AG09319 (cell line): ENCODE measurements around the gene VAV2.
"Not testable (repeated sequence)": the region's sequence is repeated elsewhere in the genome, so short reads cannot be mapped to it uniquely, and the experiment has no call there.

Experiments used
- DNase-seq: peaks from one replicate; pipeline ENCODE4 v3.0.0-alpha.2; 2010; ENCODE audit warnings: low read depth; ENCODE audit errors: extremely low read depth
- TF ChIP-seq, protein P1 (sequence below): IDR thresholded peaks from 2 replicates; pipeline ENCODE4 v1.5.1; 2011; ENCODE audit warnings: low read depth, mild to moderate bottlenecking, inconsistent platforms, low read length, moderate library complexity

Gene VAV2

DNA sequence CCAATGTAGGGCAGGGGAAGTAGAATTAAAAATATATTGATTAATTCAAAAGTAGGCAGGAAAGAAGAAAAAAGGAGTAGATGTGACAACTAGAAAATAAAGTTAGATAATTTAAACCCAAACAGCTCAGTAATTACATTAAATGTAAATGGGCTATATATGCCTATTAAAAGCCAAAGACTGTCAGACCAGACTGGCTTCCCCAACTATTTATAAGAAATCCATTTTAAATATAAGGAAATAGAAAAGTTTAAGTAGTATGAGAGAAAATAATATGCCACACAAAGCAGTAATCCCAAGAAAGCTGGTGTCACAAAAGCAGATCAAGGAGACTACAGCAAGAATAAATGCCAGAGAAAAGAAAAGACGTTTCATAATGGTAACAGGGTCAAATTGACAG, 225.1 kb downstream of the VAV2 start:
- TF ChIP-seq, protein P1, sequence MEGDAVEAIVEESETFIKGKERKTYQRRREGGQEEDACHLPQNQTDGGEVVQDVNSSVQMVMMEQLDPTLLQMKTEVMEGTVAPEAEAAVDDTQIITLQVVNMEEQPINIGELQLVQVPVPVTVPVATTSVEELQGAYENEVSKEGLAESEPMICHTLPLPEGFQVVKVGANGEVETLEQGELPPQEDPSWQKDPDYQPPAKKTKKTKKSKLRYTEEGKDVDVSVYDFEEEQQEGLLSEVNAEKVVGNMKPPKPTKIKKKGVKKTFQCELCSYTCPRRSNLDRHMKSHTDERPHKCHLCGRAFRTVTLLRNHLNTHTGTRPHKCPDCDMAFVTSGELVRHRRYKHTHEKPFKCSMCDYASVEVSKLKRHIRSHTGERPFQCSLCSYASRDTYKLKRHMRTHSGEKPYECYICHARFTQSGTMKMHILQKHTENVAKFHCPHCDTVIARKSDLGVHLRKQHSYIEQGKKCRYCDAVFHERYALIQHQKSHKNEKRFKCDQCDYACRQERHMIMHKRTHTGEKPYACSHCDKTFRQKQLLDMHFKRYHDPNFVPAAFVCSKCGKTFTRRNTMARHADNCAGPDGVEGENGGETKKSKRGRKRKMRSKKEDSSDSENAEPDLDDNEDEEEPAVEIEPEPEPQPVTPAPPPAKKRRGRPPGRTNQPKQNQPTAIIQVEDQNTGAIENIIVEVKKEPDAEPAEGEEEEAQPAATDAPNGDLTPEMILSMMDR: no peak
- no peak for DNase-seq

DNA sequence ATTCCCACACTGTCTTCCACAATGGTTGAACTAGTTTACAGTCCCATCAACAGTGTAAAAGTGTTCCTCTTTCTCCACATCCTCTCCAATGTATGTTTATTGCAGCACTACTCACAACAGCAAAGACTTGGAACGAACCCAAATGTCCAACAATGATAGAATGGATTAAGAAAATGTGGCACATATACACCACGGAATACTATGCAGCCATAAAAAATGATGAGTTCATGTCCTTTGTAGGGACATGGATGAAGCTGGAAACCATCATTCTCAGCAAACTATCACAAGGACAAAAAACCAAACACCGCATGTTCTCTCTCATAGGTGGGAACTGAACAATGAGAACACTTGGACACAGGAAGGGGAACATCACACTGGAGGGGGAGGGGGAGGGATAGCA, 225.9 kb downstream of the VAV2 start:
- DNase-seq: not testable (repeated sequence)

DNA sequence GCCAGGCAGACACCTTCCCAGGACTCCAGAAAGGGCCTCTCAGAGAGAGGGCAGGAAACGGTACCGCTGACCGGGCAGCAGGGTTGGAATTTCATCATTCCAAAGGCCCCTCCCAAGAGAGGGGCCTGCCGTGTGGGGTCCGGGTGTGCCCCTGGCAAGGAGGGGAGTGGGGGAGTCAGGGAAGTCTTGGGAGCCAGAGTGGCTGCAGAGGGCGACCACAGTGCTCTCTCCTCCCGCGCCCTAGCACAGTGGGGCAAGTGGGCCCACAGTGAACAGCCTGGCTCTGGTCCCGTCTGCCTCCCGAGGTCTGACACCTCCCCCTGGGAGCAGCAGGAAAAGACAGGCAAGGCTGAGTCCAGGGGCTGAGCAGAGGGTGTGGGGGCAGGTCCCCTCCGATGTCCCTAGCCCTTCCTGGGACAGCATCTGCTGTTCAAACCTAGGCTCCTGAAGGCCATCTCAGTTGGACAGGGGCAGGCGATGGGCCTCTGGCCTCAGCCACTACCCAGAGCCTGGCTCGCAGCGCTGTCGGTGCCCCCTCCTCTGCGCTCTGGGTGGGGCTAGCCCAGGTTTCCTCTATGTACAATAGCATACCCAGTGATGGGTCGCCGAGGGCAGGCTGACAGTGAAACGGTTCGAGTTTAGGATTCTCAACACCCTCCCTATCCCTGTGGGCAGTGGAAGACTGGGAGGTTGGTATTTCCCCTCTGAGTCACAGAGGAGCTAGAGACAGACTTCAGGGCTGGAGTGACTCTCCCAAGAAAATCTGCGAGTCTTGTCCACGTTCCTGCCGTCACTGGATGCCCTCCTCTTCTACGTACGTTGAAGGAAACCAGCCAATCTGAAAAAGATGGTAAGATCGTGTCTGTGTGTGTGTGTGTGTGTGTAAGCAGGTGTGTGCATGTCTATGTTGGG, 228.6 kb downstream of the VAV2 start:
- TF ChIP-seq, protein P1: no peak
- no peak for DNase-seq

DNA sequence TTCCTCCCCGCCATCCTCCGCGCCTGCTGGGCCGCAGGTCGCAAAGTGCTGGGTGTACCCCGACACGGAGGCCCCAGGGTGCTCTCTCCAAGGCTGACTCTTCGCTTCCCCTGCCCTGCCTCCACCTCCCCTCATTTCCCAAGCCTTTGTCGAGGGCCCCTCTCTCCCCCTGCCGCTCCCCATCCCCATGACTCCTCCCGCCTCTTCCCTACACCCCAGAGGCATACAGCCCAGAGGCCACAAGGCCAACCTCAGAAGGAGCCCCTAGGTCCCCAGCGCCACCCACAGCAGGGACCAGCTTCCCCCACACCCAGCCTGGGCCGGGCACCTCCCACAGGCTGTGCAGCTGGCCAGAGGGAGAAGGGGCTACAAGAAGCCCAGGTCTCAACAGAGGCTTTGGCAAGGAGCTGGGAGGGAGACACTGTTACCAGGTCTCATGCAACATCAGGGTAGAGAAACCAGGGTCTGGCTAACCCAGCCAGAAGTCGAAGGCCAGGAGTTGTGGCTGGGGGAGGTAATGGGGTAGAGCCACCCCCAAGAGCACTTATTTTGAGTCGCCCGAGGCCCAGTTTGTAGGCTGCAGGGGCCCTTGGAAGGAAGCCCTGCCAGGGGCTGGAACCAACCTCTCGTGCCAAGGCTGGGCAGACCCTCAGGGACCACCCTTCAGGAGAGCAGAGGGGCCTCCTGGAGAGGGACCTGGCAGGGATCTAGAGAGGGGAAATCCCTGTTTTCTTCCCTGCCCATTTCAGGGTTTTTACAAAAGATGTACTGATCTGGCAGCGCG, 229.4 kb downstream of the VAV2 start:
- no peak for DNase-seq
- TF ChIP-seq, protein P1: no peak

DNA sequence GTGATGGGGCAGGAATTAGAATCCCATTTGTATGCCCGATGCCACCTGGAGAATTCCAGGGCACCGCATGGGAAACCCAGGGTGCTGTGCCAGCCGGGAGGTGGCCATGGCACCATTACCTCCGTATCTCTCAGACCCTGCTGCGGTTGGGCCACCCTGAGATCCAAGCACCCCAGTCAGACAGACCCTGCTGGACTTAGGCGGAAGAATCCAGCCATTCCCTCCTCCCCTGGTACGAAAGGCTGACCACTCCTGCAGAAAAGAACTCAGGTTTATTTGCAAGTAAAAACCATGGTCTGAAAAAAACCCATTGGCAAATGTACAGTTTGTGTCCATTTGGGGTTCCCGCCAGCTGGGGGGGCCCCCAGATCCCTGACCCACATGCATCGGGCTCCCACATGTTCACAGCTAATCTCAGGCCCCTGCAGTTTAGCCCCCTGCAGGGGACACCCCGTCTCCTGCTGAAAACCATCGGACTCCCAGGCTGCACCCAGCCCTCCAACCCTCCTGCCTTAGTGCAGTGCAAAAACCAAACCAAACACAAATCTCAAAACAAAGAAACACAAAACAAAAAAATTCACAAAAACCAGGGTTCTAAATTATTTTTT, 230.4 kb downstream of the VAV2 start:
- no peak for DNase-seq
- TF ChIP-seq, protein P1: no peak

DNA sequence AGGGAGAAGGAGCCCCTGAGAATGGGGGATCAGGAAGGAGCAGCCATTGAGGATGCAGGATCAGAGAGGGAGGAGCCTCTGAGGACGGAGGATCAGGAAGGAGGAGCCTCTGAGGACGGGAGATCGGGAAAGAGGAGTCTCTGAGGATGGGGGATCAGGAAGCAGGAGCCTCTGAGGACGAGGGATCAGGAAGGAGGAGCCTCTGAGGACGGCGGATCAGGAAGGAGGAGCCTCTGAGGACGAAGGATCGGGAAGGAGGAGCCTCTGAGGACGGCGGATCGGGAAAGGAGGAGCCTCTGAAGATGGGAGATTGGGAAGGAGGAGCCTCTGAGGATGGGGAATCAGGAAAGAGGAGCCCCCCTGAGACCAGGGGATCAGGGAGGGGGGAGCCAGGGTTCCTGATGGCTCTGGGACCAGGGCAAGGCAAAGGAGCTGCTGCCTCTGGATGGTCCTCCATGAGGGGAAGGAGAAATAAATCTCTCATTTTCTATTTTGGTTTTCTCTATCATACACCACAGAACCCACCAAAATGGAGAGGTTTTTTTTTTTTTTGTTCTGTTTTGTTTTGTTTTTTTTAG, 231.3 kb downstream of the VAV2 start:
- no peak for DNase-seq
- TF ChIP-seq, protein P1: no peak

DNA sequence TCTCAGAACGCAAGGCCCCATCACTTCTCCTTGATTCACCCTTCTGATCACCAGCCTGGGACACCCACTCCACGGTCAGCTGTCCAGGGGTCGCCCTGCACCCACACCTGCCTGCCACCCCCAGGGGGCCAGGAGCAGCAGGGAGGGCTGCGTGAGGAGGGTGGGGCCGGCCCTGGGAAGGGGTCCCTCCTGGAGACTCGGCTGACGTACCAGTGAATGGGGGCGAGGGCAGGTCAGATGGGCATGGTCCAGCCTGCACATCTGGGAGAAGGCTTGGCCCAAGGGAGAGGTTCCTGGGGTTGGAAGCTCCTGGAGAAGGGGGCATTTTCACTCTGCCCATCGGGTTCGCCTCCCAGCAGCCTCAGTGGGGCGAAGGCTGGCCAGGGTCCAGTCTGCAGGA, 232.2 kb downstream of the VAV2 start:
- TF ChIP-seq, protein P1: no peak
- no peak for DNase-seq
